Endodermal cell (in vitro differentiated cells): Measurements from ENCODE around the gene ADAMTS16. TPM values are rescaled to one million over a fixed set of nuclear protein-coding genes. Genes with fewer than 3 reads are reported as not detected.
A peak's percentile ranks its signal among the peaks of the same experiment; 100 is the strongest.

Source experiments
- DNase-seq: peaks from one replicate; pipeline ENCODE4 v3.0.0-alpha.2; 2017
- H3K27ac ChIP-seq: 2 replicates; pipeline ENCODE4 v1.5.1; 2013; ENCODE audit warnings: mild to moderate bottlenecking, low read depth, low read length, moderate library complexity
- H3K27me3 ChIP-seq: 2 replicates; pipeline ENCODE4 v1.6.1; 2013; ENCODE audit warnings: mild to moderate bottlenecking, low read length, moderate library complexity; ENCODE audit not compliant: insufficient read depth, control insufficient read depth, poor library complexity, severe bottlenecking
- H3K36me3 ChIP-seq: 2 replicates; pipeline ENCODE4 v1.7.0; 2013; ENCODE audit warnings: mild to moderate bottlenecking, low read length, moderate library complexity; ENCODE audit not compliant: control insufficient read depth, insufficient read depth
- H3K4me1 ChIP-seq: one replicate; pipeline ENCODE4 v1.7.0; 2013; ENCODE audit warnings: low read length; ENCODE audit not compliant: control insufficient read depth, insufficient read depth
- H3K4me3 ChIP-seq: 2 replicates; pipeline ENCODE4 v1.5.1; 2013; ENCODE audit warnings: mild to moderate bottlenecking, low read length, moderate library complexity
- H3K9ac ChIP-seq: 2 replicates; pipeline ENCODE4 v1.6.1; 2013; ENCODE audit warnings: mild to moderate bottlenecking, low read length, moderate library complexity; ENCODE audit not compliant: poor library complexity, severe bottlenecking; ENCODE audit errors: extremely low read depth
- H3K9me3 ChIP-seq: 2 replicates; pipeline ENCODE4 v1.6.1; 2013; ENCODE audit warnings: mild to moderate bottlenecking, low read length, moderate library complexity; ENCODE audit not compliant: control insufficient read depth
- H3K27ac Mint-ChIP-seq: 2 replicates; pipeline ENCODE4 v1.8.0; 2020; ENCODE audit warnings: mixed read lengths
- H3K27me3 Mint-ChIP-seq: 2 replicates; pipeline ENCODE4 v1.8.0; 2021; ENCODE audit warnings: mild to moderate bottlenecking, mixed read lengths; ENCODE audit not compliant: insufficient read depth
- H3K36me3 Mint-ChIP-seq: 2 replicates; pipeline ENCODE4 v1.8.0; 2020; ENCODE audit warnings: low read depth, mixed read lengths
- H3K4me1 Mint-ChIP-seq: 2 replicates; pipeline ENCODE4 v1.8.0; 2020; ENCODE audit warnings: mixed read lengths
- H3K4me3 Mint-ChIP-seq: 2 replicates; pipeline ENCODE4 v1.8.0; 2020; ENCODE audit warnings: mild to moderate bottlenecking, moderate library complexity, mixed read lengths
- H3K9me3 Mint-ChIP-seq: 2 replicates; pipeline ENCODE4 v1.8.0; 2020; ENCODE audit warnings: mild to moderate bottlenecking, mixed read lengths
- CTCF ChIP-seq: fragments of 200-600 bp; sonication (generic); conservative IDR thresholded peaks from 2 replicates; pipeline ENCODE4 v1.5.0; 2021; ENCODE audit warnings: antibody characterized with exemption, mild to moderate bottlenecking
- WGBS, 2 experiments: methylation state at CpG; one replicate each; pipeline versions ENCODE4 v1.1.5 to v1.1.7; 2013; ENCODE audit warnings: missing lambda C conversion rate in 2 of 2, mixed read lengths in 1 of 2; ENCODE audit not compliant: insufficient coverage in 1 of 2, insufficient read length in 1 of 2; 5-methylcytosine and 5-hydroxymethylcytosine counted together
- total RNA-seq, 2 donors: library from RNA; stranded (reverse); fragmentation: NEBNext Ultra II Directional in 1 of 2; extraction: Animal tissue kit (Norgen Biotek cat#: 25700) in 1 of 2; gene quantifications; 2 replicates in 1 of 2; 3 replicates in 1 of 2; pipeline ENCODE4 v1.2.1, GENCODE V29; 2021

Gene ADAMTS16
- total RNA-seq, 2 donors from 2014 or later = 0.77 to 7.4 TPM

- no peak for DNase-seq
- no peaks in the 10 kb centered on the region for H3K27me3 ChIP-seq
- no peak overlapping the region for H3K4me3 Mint-ChIP-seq
- H3K9ac ChIP-seq = no peak overlapping the region
- no peak overlapping the region for H3K4me3 ChIP-seq
- H3K36me3 ChIP-seq = no peaks in the 10 kb centered on the region
- no peak overlapping the region for H3K27ac Mint-ChIP-seq
- H3K36me3 Mint-ChIP-seq = no peaks in the 10 kb centered on the region
- H3K27ac ChIP-seq = no peak overlapping the region
- no peak for TF ChIP-seq CTCF
- H3K4me1 ChIP-seq = no peaks in the 10 kb centered on the region
- peaks cover 5% of the 10 kb centered on the region for H3K27me3 Mint-ChIP-seq
- H3K9me3 Mint-ChIP-seq = no peaks in the 10 kb centered on the region
- WGBS, 2 experiments = 85 to 86% methylated on average over 7 to 14 of the region's 14 CpGs
- H3K9me3 ChIP-seq = no peaks in the 10 kb centered on the region
- peaks cover 5% of the 10 kb centered on the region for H3K4me1 Mint-ChIP-seq
These were observed 211.3 kb downstream of the ADAMTS16 start for GRCh38 chr5:5351288-5351979.

- Mint-ChIP-seq H3K9me3 (no peaks in the 10 kb centered on the region), H3K4me1 (peaks cover 5% of the 10 kb centered on the region), H3K27ac (no peak overlapping the region), H3K4me3 (no peak overlapping the region), H3K36me3 (no peaks in the 10 kb centered on the region), H3K27me3 (peaks cover 5% of the 10 kb centered on the region)
- 96 to 97% methylated on average over 18 of the region's 18 CpGs for WGBS, 2 experiments
- no peak for TF ChIP-seq CTCF
- Histone ChIP-seq H3K9me3 (no peaks in the 10 kb centered on the region), H3K27me3 (no peaks in the 10 kb centered on the region), H3K36me3 (no peaks in the 10 kb centered on the region), H3K27ac (no peak overlapping the region), H3K4me1 (no peaks in the 10 kb centered on the region), H3K4me3 (no peak overlapping the region), H3K9ac (no peak overlapping the region)
- DNase-seq = no peak
These were observed 212.5 kb downstream of the ADAMTS16 start for GRCh38 chr5:5352675-5353074.

- Mint-ChIP-seq H3K4me3 (no peak overlapping the region), H3K36me3 (no peaks in the 10 kb centered on the region), H3K9me3 (no peaks in the 10 kb centered on the region), H3K4me1 (peaks cover 5% of the 10 kb centered on the region), H3K27ac (no peak overlapping the region), H3K27me3 (peaks cover 2% of the 10 kb centered on the region)
- WGBS, 2 experiments = 85 to 93% methylated on average over 9 to 10 of the region's 10 CpGs
- H3K9me3 ChIP-seq = no peaks in the 10 kb centered on the region
- no peak overlapping the region for H3K9ac ChIP-seq
- peak; percentile 56 for TF ChIP-seq CTCF
- H3K4me3 ChIP-seq = no peak overlapping the region
- H3K27ac ChIP-seq = no peak overlapping the region
- no peaks in the 10 kb centered on the region for H3K4me1 ChIP-seq
- H3K36me3 ChIP-seq = no peaks in the 10 kb centered on the region
- peak; percentile 75 for DNase-seq
- no peaks in the 10 kb centered on the region for H3K27me3 ChIP-seq
These were observed 213.6 kb downstream of the ADAMTS16 start for GRCh38 chr5:5353681-5354080.
